Gastroesophageal sphincter (tissue), 3 donors: Measurements from ENCODE around the gene CORIN.

ENCODE experiments used
- EP300 ChIP-seq: sonication (generic); formaldehyde crosslinking; IDR thresholded peaks from one replicate; pipeline ENCODE4 v1.6.1; 2017; ENCODE audit warnings: antibody characterized with exemption, mild to moderate bottlenecking
- POLR2A ChIP-seq, 2 donors: fragments of 450-650 bp; IDR thresholded peaks; one replicate each; pipeline ENCODE4 v1.6.1; 2017; ENCODE audit warnings: antibody characterized with exemption in 2 of 2, mild to moderate bottlenecking in 2 of 2, moderate library complexity in 1 of 2
- POLR2AphosphoS5 ChIP-seq: sonication (generic); formaldehyde crosslinking; IDR thresholded peaks from one replicate; pipeline ENCODE4 v1.6.1; 2017; ENCODE audit warnings: antibody characterized with exemption
- TF ChIP-seq, protein P1 (sequence below), 4 experiments: fragments of 200-600 bp in 2 of 4; fragments of 450-650 bp in 2 of 4; sonication (generic) in 1 of 4; IDR thresholded peaks; one replicate each; pipeline ENCODE4 v1.5.1; 2017 to 2019; ENCODE audit warnings: antibody characterized with exemption in 4 of 4, mild to moderate bottlenecking in 2 of 4, moderate library complexity in 2 of 4

GRCh38 chr4:47860305-47860704 lies 22.4 kb upstream of the CORIN start:
- TF ChIP-seq, protein P1, sequence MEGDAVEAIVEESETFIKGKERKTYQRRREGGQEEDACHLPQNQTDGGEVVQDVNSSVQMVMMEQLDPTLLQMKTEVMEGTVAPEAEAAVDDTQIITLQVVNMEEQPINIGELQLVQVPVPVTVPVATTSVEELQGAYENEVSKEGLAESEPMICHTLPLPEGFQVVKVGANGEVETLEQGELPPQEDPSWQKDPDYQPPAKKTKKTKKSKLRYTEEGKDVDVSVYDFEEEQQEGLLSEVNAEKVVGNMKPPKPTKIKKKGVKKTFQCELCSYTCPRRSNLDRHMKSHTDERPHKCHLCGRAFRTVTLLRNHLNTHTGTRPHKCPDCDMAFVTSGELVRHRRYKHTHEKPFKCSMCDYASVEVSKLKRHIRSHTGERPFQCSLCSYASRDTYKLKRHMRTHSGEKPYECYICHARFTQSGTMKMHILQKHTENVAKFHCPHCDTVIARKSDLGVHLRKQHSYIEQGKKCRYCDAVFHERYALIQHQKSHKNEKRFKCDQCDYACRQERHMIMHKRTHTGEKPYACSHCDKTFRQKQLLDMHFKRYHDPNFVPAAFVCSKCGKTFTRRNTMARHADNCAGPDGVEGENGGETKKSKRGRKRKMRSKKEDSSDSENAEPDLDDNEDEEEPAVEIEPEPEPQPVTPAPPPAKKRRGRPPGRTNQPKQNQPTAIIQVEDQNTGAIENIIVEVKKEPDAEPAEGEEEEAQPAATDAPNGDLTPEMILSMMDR (IDR thresholded peaks at IDR 0.05), result no peak
- TF ChIP-seq POLR2A (IDR thresholded peaks at IDR 0.05), result no peak
- TF ChIP-seq POLR2AphosphoS5, result no peak
- no peak for TF ChIP-seq EP300
